KOPT-K1 (cell line): ENCODE data around the gene FOXJ1.

ENCODE experiments used
- H3K27ac ChIP-seq: fragments of 200-600 bp; sonication (generic); 2 replicates; pipeline ENCODE4 v1.5.1; 2016; ENCODE audit warnings: antibody characterized with exemption, mild to moderate bottlenecking, low read depth, low read length; ENCODE audit not compliant: poor library complexity, severe bottlenecking
- H3K36me3 ChIP-seq: fragments of 200-600 bp; sonication (generic); 2 replicates; pipeline ENCODE4 v1.5.1; 2017; ENCODE audit warnings: antibody characterized with exemption, mild to moderate bottlenecking, low read length, moderate library complexity; ENCODE audit not compliant: insufficient read depth
- H3K9me3 ChIP-seq: fragments of 200-600 bp; sonication (generic); 2 replicates; pipeline ENCODE4 v1.5.1; 2017; ENCODE audit warnings: antibody characterized with exemption, low read length, mild to moderate bottlenecking; ENCODE audit not compliant: insufficient read depth, poor library complexity, severe bottlenecking

Gene FOXJ1

DNA sequence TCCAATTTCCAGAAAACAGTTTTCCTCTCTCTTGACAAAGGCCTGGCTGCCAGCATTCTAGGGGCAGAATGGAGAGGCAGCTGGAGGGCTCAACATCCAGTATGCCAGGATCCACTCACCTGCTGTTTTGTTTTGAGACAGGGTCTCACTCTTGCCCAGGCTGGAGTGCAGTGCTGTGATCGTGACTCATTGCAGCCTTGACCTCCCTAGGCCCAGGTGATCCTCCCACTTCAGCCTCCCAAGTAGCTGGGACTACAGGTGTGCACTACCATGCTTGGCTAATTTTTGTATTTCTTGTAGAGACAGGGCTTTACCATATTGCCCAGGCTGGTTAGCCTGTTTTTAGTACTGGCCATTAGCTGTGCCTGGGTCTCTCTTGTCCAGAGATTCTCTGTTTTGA is 29.1 kb upstream of the FOXJ1 start:
- Histone ChIP-seq H3K36me3 (peaks cover 6% of the 10 kb centered on the region; the same call in 1 of the 2 replicates), H3K27ac (no peak overlapping the region), H3K9me3 (no peaks in the 10 kb centered on the region)

DNA sequence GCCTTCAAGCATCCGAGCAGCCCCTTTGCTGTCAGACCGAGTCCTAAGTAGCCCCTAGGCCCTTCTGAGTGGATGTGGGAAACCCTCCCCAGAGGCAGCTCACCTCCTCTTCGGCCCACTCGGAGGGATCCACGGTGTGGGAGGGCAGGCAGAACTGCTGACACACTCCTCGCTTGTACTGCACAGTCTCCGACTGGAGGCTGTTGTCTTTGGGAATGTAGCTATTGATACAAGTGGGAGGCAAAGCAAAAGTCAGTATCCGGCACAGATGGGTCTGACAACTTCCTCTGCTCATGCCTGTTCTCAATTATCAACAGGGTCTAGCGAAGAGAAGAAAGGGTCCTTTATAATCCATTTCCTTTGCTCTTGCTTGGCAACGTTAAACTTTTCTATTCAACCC is 25.9 kb upstream of the FOXJ1 start:
- no peaks in the 10 kb centered on the region for H3K9me3 ChIP-seq
- H3K36me3 ChIP-seq, result peaks cover 10% of the 10 kb centered on the region; the same call in 1 of the 2 replicates
- no peak overlapping the region for H3K27ac ChIP-seq

DNA sequence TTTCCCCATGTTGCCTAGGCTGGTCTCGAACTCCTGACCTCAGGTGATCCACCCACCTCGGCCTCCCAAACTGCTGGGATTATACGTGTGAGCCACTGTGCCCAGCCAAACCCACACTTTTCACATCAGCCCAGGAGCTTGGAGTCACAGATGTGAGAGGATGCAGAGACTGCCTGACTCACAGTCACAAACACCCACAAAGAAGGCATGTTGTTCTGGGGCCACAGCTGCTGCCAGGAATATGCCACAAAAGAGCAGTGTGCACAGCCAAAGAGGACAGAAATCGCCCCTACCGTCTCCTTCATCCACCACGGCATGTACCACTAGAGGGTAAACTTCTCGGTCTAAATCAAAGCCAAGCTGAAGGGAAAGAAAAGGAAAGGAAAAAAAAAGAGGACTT is 25.1 kb upstream of the FOXJ1 start:
- Histone ChIP-seq H3K27ac (no peak overlapping the region), H3K9me3 (no peaks in the 10 kb centered on the region), H3K36me3 (peaks cover 14% of the 10 kb centered on the region; the same call in 1 of the 2 replicates)

DNA sequence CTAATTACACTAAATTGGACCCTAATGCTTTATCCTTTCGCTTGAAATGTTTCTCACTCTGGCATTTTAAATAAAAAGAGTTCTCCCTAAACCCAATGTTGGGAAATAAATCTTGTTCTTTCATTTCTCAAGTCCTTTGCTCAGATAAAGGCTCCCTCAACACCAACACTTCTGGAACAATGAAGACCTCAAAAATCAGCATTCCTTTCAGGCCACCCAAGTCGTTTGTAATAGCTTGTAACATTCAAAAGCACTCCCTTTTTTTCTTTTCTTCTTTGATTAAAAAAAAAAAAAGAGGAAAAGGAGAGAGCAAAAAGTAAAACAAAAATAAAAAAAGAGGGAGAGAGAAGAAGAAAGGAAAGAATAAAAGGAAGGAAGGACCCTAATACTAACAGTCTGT is 23.3 kb upstream of the FOXJ1 start:
- Histone ChIP-seq H3K36me3 (peaks cover 21% of the 10 kb centered on the region; the same call in 1 of the 2 replicates), H3K27ac (no peak overlapping the region), H3K9me3 (no peaks in the 10 kb centered on the region)

DNA sequence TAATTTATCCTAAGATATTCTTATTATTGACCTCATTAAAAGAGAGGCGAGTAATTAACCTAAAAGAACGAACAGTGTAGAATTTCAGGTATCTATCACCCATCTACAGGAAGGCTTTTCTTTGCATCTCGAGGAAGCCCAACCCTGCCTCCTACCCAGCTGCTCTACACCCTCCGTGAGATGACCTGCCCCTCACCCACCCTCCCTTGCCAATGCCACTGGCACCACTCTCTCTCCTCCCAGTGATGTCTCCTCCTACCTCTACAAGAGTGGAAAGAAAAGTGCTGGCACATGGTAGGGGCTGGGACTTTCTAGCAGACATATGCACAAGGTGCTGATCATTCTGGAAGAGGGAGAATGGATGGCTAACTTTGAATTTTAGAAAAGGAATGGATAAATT is 22.9 kb upstream of the FOXJ1 start:
- H3K27ac ChIP-seq, result no peak overlapping the region
- no peaks in the 10 kb centered on the region for H3K9me3 ChIP-seq
- H3K36me3 ChIP-seq, result peaks cover 25% of the 10 kb centered on the region; the same call in 1 of the 2 replicates

DNA sequence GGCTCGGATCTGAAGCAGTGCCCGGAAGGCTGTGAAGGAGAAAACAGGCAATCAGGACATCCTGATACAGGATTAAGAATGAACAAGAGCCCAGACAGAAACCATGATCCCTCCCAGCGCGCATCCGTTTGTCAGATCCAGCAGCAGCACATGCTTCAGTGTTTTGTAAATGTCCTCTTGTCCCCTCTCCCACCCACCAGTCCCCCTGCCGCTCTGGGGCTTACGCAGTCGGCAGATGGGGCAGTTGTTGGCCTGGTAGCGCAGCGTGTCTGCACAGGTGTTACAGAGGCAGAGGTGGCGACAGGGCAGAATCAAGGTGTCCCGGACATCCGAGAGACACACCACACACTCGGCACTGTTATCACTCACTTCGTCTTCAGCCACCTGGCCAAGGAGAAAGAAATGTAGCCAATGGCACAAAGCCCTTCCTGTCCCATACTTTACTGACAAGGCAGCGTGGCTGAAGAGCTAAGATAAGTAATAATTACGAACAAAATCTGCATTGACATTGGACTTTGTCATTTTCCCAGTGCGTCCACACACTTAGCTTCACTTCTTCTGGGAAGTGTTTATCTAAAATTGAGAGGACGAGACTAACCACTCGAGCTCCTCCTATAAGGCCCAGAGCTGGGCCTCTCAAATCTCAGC is 20.7 kb upstream of the FOXJ1 start:
- no peak overlapping the region for H3K27ac ChIP-seq

DNA sequence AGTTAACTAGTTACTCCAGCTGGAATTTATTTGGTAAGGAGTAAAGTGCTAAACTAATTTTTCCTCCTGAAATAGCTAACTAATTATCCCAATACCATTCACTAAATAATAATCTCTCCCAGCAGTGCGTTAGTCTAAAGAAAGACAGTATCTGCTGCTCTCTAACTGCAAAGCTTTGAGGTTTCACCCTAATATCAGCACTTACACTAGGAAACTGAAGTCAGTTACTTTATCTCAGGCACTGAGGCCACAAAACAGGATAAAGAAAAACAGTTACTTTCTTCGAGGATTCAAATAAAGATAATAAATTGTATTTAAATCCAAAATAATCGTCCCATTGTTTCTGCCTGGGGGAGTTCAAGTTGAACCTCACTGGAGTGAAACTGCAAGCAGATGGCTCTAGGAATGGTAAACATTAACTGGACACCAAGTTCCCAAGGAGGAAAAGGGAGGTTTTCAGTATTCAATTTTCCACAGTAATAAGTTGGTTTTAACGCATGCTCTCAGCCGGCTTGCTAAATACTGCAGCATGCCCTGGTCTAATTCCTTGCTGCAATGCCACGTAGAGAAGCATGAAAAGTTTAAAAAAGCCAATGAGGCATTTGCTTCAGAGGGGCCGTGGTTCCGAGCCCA is 20.0 kb upstream of the FOXJ1 start:
- Histone ChIP-seq H3K9me3 (no peaks in the 10 kb centered on the region), H3K27ac (no peak overlapping the region), H3K36me3 (peaks cover 37% of the 10 kb centered on the region)

More for the DNA sequence above, 20.7 kb upstream of the FOXJ1 start:
- Histone ChIP-seq H3K9me3 (no peaks in the 10 kb centered on the region), H3K36me3 (peaks cover 39% of the 10 kb centered on the region)

DNA sequence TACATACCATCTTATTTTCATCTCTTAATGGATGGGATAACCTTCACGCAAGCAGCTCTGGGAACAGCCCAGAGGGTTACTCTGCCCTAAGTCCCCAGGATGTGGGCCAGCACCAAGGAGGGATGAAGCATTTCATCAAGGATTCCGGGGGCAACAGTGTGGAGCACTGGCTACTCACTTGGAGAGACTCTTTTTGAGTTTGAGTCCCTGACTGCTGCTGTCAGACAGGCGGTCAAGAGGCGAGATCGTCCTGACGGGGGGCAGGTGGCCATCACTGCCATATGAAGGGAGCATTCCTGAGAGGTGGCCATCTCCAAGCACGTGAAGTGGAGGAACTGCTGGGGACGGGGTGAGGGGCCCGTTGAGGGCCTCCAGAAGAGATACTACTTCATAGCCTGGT is 18.1 kb upstream of the FOXJ1 start:
- H3K36me3 ChIP-seq, result peaks cover 37% of the 10 kb centered on the region
- H3K27ac ChIP-seq, result no peak overlapping the region

DNA sequence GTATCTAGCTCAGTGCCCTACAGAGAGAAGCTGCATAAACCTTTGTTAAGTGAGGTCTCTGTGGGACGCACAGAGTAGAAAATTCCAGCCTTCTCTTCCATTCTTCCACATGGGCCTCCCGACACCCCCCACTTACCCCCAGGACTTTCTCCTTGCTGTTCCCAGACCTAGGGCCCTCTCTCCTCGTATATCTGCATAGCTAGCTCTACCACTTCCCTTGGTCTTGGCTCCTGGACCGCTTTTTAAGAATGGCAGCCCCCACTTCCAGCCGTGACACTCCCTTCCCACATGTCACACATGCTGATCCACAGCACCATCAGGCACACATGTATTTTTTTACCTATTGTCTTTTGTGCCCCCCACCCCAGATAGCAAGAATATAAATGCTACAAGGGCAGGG is 16.7 kb upstream of the FOXJ1 start:
- peaks cover 42% of the 10 kb centered on the region for H3K36me3 ChIP-seq
- H3K27ac ChIP-seq, result no peak overlapping the region
- H3K9me3 ChIP-seq, result no peaks in the 10 kb centered on the region

More for the DNA sequence above, 18.1 kb upstream of the FOXJ1 start:
- no peaks in the 10 kb centered on the region for H3K9me3 ChIP-seq

DNA sequence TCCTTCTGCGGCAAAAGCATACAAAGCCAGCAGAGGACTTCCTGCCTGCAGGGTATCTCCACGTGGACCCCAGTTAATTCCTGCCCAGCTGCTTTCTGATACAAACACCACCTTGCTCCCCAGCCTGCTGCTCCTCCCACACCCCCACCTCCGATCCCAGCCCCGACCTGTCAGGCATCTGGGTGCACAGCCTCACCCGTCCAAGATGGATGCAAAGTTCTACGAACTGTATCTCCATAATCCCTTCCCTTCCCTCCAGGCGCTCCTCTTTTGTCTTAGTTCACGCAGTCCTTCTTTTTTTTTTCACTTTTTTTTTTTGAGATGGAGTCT is 15.6 kb upstream of the FOXJ1 start:
- no peak overlapping the region for H3K27ac ChIP-seq
- H3K9me3 ChIP-seq, result no peaks in the 10 kb centered on the region
- H3K36me3 ChIP-seq, result peaks cover 42% of the 10 kb centered on the region

DNA sequence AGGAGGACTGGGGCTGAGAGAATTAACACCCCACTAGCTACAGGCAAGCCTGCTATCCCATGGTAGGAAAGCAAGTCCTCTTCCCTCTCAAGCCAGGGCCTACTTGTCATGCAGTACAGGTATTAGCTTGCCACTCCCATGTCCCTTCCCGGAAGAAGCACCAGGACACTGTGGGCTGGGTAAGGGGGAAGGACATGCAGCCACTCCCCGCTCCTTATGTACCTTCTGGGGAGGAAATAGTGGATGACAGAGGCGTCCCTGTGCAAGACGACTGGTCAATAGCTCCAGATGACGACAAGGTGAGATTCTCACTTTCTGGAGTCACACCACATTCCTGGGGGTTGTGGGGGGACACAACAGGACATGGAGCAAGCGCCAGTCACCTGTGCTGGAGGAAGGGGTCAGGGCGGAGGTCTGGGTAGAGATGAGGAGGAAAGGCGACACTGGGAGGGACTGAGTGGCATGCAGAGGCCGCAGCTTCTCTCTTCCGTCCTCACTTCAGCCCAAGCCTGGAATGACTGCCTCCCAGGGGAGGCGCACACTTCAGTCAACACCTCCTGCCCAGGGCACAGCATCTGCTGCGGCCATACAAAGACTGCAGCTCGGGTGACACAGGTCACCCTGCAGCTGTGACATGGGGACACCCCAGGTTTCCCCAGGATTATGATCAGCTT is 15.1 kb upstream of the FOXJ1 start:
- no peak overlapping the region for H3K27ac ChIP-seq
- H3K36me3 ChIP-seq, result peaks cover 45% of the 10 kb centered on the region
- H3K9me3 ChIP-seq, result no peaks in the 10 kb centered on the region

DNA sequence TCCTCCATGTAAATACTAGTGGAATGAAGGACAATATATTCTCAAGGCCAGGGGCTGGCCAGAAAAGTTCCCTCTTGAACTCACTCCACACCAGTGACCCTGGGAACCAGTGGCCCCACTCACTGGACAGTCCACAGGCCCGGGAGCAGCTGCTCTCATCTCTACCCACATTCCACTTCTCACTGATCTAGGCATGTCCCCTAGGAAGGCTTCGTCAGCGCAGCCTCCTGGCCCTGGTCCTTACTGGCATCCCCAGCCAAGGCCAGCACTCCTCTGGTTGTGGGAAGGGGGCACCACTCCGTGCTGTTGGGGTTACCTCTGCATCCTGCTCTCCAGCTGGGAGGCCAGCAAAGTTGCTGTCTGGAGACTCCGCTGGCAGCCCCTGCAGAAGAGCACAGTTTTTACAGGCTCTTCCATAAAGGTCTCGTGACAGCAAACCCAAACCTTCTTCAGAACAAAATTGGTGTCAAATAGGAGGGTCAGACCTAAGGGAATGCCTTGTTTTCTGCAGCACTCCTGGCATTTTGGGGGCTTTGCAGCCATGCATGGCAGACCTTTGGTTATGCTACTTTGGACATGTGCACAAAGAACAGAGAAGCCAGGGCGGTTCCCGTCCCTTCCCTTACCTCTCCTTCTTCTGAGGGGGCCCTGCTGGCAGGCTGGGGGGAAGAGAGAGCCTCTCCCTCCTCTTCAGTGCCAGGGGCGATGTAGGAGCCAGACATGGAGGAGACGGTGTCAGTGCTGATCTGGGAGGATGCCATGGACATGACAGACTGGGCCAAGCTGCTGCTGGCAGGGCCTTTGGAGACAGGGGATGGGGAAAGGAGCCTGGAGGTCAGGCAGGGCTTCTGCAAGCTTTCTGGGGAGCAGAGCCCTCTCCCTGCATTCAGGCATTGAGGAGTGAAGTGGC is 14.1 kb upstream of the FOXJ1 start:
- Histone ChIP-seq H3K36me3 (peaks cover 43% of the 10 kb centered on the region), H3K27ac (no peak overlapping the region), H3K9me3 (no peaks in the 10 kb centered on the region)

DNA sequence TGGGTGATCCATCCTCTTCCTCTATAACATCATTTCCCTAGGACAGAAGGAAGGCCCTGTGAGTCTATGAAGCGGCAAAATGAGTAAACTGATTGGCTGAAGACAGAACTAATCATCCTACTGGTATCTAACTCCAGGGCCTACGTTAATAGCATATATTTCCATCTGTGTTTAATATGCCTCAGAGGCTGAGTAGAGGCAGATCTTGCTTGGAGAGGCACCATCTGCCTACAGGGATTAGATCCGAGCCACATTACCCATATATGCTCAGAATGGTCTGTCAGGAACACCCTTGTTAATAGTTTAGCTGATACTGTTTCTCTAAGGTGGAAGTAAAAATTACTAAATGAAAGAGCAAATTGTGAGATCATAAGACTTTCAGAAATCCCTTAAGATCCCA is 13.2 kb upstream of the FOXJ1 start:
- H3K36me3 ChIP-seq, result peaks cover 38% of the 10 kb centered on the region
- H3K27ac ChIP-seq, result no peak overlapping the region
- H3K9me3 ChIP-seq, result no peaks in the 10 kb centered on the region

DNA sequence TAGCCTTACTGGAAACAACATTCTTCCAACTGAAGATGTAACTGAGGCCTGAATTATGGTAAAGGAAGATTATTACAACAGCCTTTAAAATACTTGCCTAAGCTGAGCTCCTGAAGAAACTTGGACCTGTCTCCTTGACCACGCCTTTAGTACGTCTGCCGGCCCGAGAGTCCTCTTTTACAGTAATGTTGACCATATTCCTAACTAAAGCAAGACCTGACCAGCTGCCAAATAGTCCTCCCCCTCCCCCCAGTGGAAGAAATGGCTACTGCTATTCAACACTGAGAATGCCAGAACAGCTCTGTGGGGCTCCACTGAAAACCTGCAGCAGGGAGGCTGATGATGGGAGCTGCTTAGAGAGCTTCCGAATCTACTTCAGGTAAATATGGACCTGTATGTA is 12.6 kb upstream of the FOXJ1 start:
- H3K36me3 ChIP-seq, result peaks cover 31% of the 10 kb centered on the region
- H3K27ac ChIP-seq, result no peak overlapping the region
- H3K9me3 ChIP-seq, result no peaks in the 10 kb centered on the region

DNA sequence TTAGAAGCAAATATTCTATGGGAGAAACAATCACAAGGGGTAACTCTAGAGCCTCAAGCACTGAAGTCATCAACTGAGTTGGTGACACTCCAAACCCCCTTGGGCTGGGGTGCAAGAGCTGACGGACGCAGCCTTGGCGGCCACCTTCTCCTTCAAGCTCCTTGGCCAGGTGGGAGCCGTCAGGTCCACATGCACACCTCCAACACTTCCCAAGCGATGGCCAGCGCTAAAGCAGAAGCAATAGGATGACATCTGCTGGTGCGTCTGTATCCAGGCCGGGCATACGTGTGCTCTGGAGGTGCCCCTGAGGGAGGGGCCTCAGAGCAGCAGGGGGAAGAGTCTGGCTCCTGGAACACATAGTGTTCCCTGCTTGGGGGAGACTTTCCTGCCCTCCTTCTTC is 12.2 kb upstream of the FOXJ1 start:
- Histone ChIP-seq H3K36me3 (peaks cover 27% of the 10 kb centered on the region), H3K9me3 (no peaks in the 10 kb centered on the region), H3K27ac (no peak overlapping the region)
